ENCODE measurements around the gene RTN4R.

The RTN4R gene

GRCh38 chr22:20236052-20236717 is 31.9 kb downstream of the RTN4R start:
- Histone ChIP-seq H3K4me3 (ENCODE audit: low read depth, low read length) (no peak overlapping the region), H2AFZ (ENCODE audit: low read length, unreplicated experiment) (no peak overlapping the region), H3K36me3 (ENCODE audit: insufficient read depth, low read length) (no peaks in the 10 kb centered on the region), H3K27ac (ENCODE audit: low read depth, low read length) (no peak overlapping the region), H3K79me2 (ENCODE audit: control insufficient read depth, insufficient read depth, low read length, unreplicated experiment) (no peaks in the 10 kb centered on the region), H3K4me1 (ENCODE audit: control insufficient read depth, insufficient read depth, low read length, unreplicated experiment) (no peaks in the 10 kb centered on the region), H3K27me3 (ENCODE audit: insufficient read depth, low read length) (no peaks in the 10 kb centered on the region)

- Histone ChIP-seq H3K27me3 (ENCODE audit: insufficient read depth, low read length) (no peaks in the 10 kb centered on the region), H2AFZ (ENCODE audit: low read length, unreplicated experiment) (no peak overlapping the region), H3K27ac (ENCODE audit: low read depth, low read length) (no peak overlapping the region), H3K4me1 (ENCODE audit: control insufficient read depth, insufficient read depth, low read length, unreplicated experiment) (no peaks in the 10 kb centered on the region), H3K36me3 (ENCODE audit: insufficient read depth, low read length) (no peaks in the 10 kb centered on the region), H3K79me2 (ENCODE audit: control insufficient read depth, insufficient read depth, low read length, unreplicated experiment) (no peaks in the 10 kb centered on the region), H3K4me3 (ENCODE audit: low read depth, low read length) (no peak overlapping the region)
Measured at GRCh38 chr22:20235389-20235991, 32.6 kb downstream of the RTN4R start.

GRCh38 chr22:20234760-20235388 is 33.2 kb downstream of the RTN4R start:
- Histone ChIP-seq H3K27me3 (ENCODE audit: insufficient read depth, low read length) (no peaks in the 10 kb centered on the region), H3K36me3 (ENCODE audit: insufficient read depth, low read length) (no peaks in the 10 kb centered on the region), H3K4me1 (ENCODE audit: control insufficient read depth, insufficient read depth, low read length, unreplicated experiment) (no peaks in the 10 kb centered on the region), H3K79me2 (ENCODE audit: control insufficient read depth, insufficient read depth, low read length, unreplicated experiment) (no peaks in the 10 kb centered on the region), H3K4me3 (ENCODE audit: low read depth, low read length) (no peak overlapping the region), H3K27ac (ENCODE audit: low read depth, low read length) (no peak overlapping the region), H2AFZ (ENCODE audit: low read length, unreplicated experiment) (no peak overlapping the region)

- H3K36me3 ChIP-seq (ENCODE audit: insufficient read depth, low read length), result no peaks in the 10 kb centered on the region
- no peaks in the 10 kb centered on the region for H3K79me2 ChIP-seq (ENCODE audit: control insufficient read depth, insufficient read depth, low read length, unreplicated experiment)
- no peak overlapping the region for H3K27ac ChIP-seq (ENCODE audit: low read depth, low read length)
- no peaks in the 10 kb centered on the region for H3K4me1 ChIP-seq (ENCODE audit: control insufficient read depth, insufficient read depth, low read length, unreplicated experiment)
- H3K27me3 ChIP-seq (ENCODE audit: insufficient read depth, low read length), result no peaks in the 10 kb centered on the region
- no peak overlapping the region for H2AFZ ChIP-seq (ENCODE audit: low read length, unreplicated experiment)
- H3K4me3 ChIP-seq (ENCODE audit: low read depth, low read length), result no peak overlapping the region
Measured at GRCh38 chr22:20234314-20234682, 33.8 kb downstream of the RTN4R start.

GRCh38 chr22:20233351-20234313 is 34.5 kb downstream of the RTN4R start:
- no peak overlapping the region for H3K27ac ChIP-seq (ENCODE audit: low read depth, low read length)
- H3K36me3 ChIP-seq (ENCODE audit: insufficient read depth, low read length), result no peaks in the 10 kb centered on the region
- H3K4me3 ChIP-seq (ENCODE audit: low read depth, low read length), result no peak overlapping the region
- H3K4me1 ChIP-seq (ENCODE audit: control insufficient read depth, insufficient read depth, low read length, unreplicated experiment), result no peaks in the 10 kb centered on the region
- H2AFZ ChIP-seq (ENCODE audit: low read length, unreplicated experiment), result no peak overlapping the region
- H3K27me3 ChIP-seq (ENCODE audit: insufficient read depth, low read length), result no peaks in the 10 kb centered on the region
- H3K79me2 ChIP-seq (ENCODE audit: control insufficient read depth, insufficient read depth, low read length, unreplicated experiment), result no peaks in the 10 kb centered on the region

- H2AFZ ChIP-seq (ENCODE audit: low read length, unreplicated experiment), result no peak overlapping the region
- H3K4me3 ChIP-seq (ENCODE audit: low read depth, low read length), result no peak overlapping the region
- no peak overlapping the region for H3K27ac ChIP-seq (ENCODE audit: low read depth, low read length)
- H3K79me2 ChIP-seq (ENCODE audit: control insufficient read depth, insufficient read depth, low read length, unreplicated experiment), result no peaks in the 10 kb centered on the region
- no peaks in the 10 kb centered on the region for H3K36me3 ChIP-seq (ENCODE audit: insufficient read depth, low read length)
- no peaks in the 10 kb centered on the region for H3K4me1 ChIP-seq (ENCODE audit: control insufficient read depth, insufficient read depth, low read length, unreplicated experiment)
- no peaks in the 10 kb centered on the region for H3K27me3 ChIP-seq (ENCODE audit: insufficient read depth, low read length)
Measured at GRCh38 chr22:20232781-20233180, 35.3 kb downstream of the RTN4R start.

GRCh38 chr22:20232237-20232598 is 35.9 kb downstream of the RTN4R start:
- no peak overlapping the region for H3K4me3 ChIP-seq (ENCODE audit: low read depth, low read length)
- no peak overlapping the region for H2AFZ ChIP-seq (ENCODE audit: low read length, unreplicated experiment)
- H3K4me1 ChIP-seq (ENCODE audit: control insufficient read depth, insufficient read depth, low read length, unreplicated experiment), result no peaks in the 10 kb centered on the region
- no peaks in the 10 kb centered on the region for H3K79me2 ChIP-seq (ENCODE audit: control insufficient read depth, insufficient read depth, low read length, unreplicated experiment)
- no peak overlapping the region for H3K27ac ChIP-seq (ENCODE audit: low read depth, low read length)
- no peaks in the 10 kb centered on the region for H3K27me3 ChIP-seq (ENCODE audit: insufficient read depth, low read length)
- no peaks in the 10 kb centered on the region for H3K36me3 ChIP-seq (ENCODE audit: insufficient read depth, low read length)

- H3K27me3 ChIP-seq (ENCODE audit: insufficient read depth, low read length), result no peaks in the 10 kb centered on the region
- H2AFZ ChIP-seq (ENCODE audit: low read length, unreplicated experiment), result no peak overlapping the region
- H3K4me3 ChIP-seq (ENCODE audit: low read depth, low read length), result no peak overlapping the region
- no peaks in the 10 kb centered on the region for H3K36me3 ChIP-seq (ENCODE audit: insufficient read depth, low read length)
- H3K79me2 ChIP-seq (ENCODE audit: control insufficient read depth, insufficient read depth, low read length, unreplicated experiment), result no peaks in the 10 kb centered on the region
- no peaks in the 10 kb centered on the region for H3K4me1 ChIP-seq (ENCODE audit: control insufficient read depth, insufficient read depth, low read length, unreplicated experiment)
- H3K27ac ChIP-seq (ENCODE audit: low read depth, low read length), result no peak overlapping the region
Measured at GRCh38 chr22:20231514-20232236, 36.4 kb downstream of the RTN4R start.

- H3K4me3 ChIP-seq (ENCODE audit: low read depth, low read length), result no peak overlapping the region
- no peaks in the 10 kb centered on the region for H3K79me2 ChIP-seq (ENCODE audit: control insufficient read depth, insufficient read depth, low read length, unreplicated experiment)
- H3K27me3 ChIP-seq (ENCODE audit: insufficient read depth, low read length), result no peaks in the 10 kb centered on the region
- no peaks in the 10 kb centered on the region for H3K36me3 ChIP-seq (ENCODE audit: insufficient read depth, low read length)
- no peak overlapping the region for H2AFZ ChIP-seq (ENCODE audit: low read length, unreplicated experiment)
- no peak overlapping the region for H3K27ac ChIP-seq (ENCODE audit: low read depth, low read length)
- H3K4me1 ChIP-seq (ENCODE audit: control insufficient read depth, insufficient read depth, low read length, unreplicated experiment), result no peaks in the 10 kb centered on the region
Measured at GRCh38 chr22:20230777-20231420, 37.2 kb downstream of the RTN4R start.
